Type B pancreatic cell (in vitro differentiated cells): ENCODE measurements around the gene CISD3. TPM values are rescaled to one million over a fixed set of nuclear protein-coding genes. Genes with fewer than 3 reads are reported as not detected.

Experiments used
- DNase-seq: peaks from one replicate; pipeline ENCODE4 v3.0.0; 2021; ENCODE audit warnings: mixed read lengths; ENCODE audit not compliant: unreplicated experiment; ENCODE audit errors: extremely low spot score
- H3K27ac Mint-ChIP-seq: 2 replicates; pipeline ENCODE4 v1.8.0; 2021; ENCODE audit warnings: mild to moderate bottlenecking, mixed read lengths
- H3K27me3 Mint-ChIP-seq: 2 replicates; pipeline ENCODE4 v1.8.0; 2021; ENCODE audit warnings: mixed read lengths
- H3K36me3 Mint-ChIP-seq: 2 replicates; pipeline ENCODE4 v1.8.0; 2021; ENCODE audit warnings: mixed read lengths
- H3K4me1 Mint-ChIP-seq: one replicate; pipeline ENCODE4 v1.8.0; 2021; ENCODE audit warnings: mixed read lengths; ENCODE audit not compliant: unreplicated experiment
- H3K4me3 Mint-ChIP-seq: 2 replicates; pipeline ENCODE4 v1.8.0; 2021; ENCODE audit warnings: mild to moderate bottlenecking, mixed read lengths
- H3K9me3 Mint-ChIP-seq: 2 replicates; pipeline ENCODE4 v1.8.0; 2021; ENCODE audit warnings: mixed read lengths
- total RNA-seq: library from RNA; stranded (reverse); gene quantifications from 2 replicates; pipeline ENCODE4 v1.2.1, GENCODE V29; 2021; ENCODE audit warnings: low replicate concordance
- TF ChIP-seq, protein P1 (sequence below): fragments of 200-600 bp; sonication (generic); conservative IDR thresholded peaks from 2 replicates; pipeline ENCODE4 v1.5.0; 2021; ENCODE audit warnings: antibody characterized with exemption, mild to moderate bottlenecking

Gene CISD3
- total RNA-seq, 1 donor from 2014 or later = 12.8 TPM

DNA sequence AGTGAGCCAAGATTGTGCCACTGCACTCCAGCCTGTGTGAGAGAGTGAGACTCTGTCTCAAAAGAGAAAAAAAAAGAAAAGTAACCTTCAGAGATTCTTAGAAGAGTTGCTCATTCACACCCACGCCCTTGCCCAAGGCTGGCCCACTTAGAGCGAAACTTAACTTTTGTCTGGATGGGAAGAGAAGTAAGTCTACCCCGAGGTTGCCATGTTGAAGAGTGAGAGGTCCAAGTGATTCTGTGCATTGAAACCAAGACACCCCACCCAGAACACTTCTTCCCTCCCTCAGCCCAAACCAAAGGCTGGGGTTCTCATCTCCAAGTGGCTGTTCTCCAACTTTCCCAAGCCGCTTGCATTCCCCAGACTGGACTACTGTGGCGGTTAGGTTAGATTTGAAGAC is 2.4 kb upstream of the CISD3 start:
- Mint-ChIP-seq H3K27me3 (peaks cover 3% of the 10 kb centered on the region), H3K27ac (peak overlapping the region; percentile 90)

DNA sequence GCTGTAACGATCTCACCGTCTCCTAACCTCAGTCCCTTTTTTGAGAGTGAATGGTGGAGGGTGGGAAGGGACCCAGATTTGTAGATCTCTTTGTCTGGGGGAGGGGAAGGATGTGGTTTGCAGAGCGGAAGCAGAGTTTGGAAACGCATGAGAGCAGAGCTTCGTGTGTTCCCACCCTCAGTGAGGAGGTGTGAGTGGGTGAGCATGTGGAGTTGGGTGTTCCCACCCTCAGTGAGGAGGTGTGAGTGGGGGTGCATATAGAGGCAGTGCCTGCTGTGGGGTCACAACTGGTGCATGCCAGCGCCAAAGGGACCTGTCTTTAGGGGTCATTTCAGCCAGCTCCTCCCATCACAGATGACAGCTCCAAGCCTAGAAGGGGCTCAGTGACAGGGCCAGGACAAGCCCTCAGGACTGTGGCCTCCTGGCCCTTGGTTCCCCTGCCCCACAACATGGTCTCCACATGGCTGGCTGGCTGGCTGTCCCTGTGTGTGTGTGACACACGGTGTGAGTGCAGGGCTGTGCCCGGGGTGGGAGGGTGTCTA is 1.8 kb upstream of the CISD3 start:
- TF ChIP-seq, protein P1, sequence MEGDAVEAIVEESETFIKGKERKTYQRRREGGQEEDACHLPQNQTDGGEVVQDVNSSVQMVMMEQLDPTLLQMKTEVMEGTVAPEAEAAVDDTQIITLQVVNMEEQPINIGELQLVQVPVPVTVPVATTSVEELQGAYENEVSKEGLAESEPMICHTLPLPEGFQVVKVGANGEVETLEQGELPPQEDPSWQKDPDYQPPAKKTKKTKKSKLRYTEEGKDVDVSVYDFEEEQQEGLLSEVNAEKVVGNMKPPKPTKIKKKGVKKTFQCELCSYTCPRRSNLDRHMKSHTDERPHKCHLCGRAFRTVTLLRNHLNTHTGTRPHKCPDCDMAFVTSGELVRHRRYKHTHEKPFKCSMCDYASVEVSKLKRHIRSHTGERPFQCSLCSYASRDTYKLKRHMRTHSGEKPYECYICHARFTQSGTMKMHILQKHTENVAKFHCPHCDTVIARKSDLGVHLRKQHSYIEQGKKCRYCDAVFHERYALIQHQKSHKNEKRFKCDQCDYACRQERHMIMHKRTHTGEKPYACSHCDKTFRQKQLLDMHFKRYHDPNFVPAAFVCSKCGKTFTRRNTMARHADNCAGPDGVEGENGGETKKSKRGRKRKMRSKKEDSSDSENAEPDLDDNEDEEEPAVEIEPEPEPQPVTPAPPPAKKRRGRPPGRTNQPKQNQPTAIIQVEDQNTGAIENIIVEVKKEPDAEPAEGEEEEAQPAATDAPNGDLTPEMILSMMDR = no peak
- H3K36me3 Mint-ChIP-seq = no peaks in the 10 kb centered on the region
- peaks cover 3% of the 10 kb centered on the region for H3K27me3 Mint-ChIP-seq
- no peak for DNase-seq
- H3K4me1 Mint-ChIP-seq = peaks cover 21% of the 10 kb centered on the region
- no peaks in the 10 kb centered on the region for H3K9me3 Mint-ChIP-seq
- peak overlapping the region; percentile 76 for H3K4me3 Mint-ChIP-seq
- peak overlapping the region; percentile 90 for H3K27ac Mint-ChIP-seq

More for the DNA sequence above, 2.4 kb upstream of the CISD3 start:
- TF ChIP-seq, protein P1 = no peak
- H3K36me3 Mint-ChIP-seq = no peaks in the 10 kb centered on the region
- no peak for DNase-seq
- H3K9me3 Mint-ChIP-seq = no peaks in the 10 kb centered on the region
- peaks cover 16% of the 10 kb centered on the region for H3K4me1 Mint-ChIP-seq
- H3K4me3 Mint-ChIP-seq = peak overlapping the region; percentile 74

DNA sequence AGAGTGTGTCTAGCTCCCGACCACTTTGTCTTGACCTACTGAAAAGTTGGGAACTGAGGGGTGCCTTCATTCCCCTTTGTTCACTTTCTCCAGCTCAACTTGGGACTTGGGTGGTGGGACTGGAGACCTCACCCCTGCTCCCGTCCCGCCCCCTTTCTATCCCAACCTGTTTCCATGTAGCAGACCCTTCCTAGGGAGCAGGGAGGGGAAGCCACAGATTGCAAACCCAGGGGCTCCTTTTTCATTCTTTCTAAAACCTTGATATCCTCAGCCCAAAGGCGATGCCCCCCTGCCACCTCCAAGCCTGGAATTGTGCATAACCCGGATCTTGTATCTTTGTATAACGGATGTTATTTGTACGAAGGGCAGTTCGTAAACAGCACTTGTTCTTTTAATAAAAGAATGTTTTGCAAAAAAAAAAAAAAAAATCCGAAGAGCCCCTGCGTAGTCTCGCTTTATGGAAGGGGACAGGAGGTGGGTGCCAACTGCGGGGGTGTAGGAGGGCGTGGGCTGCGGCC is 714 bp upstream of the CISD3 start:
- Mint-ChIP-seq H3K27ac (peak overlapping the region; percentile 53), H3K9me3 (no peaks in the 10 kb centered on the region), H3K36me3 (no peaks in the 10 kb centered on the region), H3K27me3 (peaks cover 3% of the 10 kb centered on the region), H3K4me3 (peak overlapping the region; percentile 82), H3K4me1 (peaks cover 27% of the 10 kb centered on the region)
- no peak for DNase-seq
- TF ChIP-seq, protein P1 = no peak

DNA sequence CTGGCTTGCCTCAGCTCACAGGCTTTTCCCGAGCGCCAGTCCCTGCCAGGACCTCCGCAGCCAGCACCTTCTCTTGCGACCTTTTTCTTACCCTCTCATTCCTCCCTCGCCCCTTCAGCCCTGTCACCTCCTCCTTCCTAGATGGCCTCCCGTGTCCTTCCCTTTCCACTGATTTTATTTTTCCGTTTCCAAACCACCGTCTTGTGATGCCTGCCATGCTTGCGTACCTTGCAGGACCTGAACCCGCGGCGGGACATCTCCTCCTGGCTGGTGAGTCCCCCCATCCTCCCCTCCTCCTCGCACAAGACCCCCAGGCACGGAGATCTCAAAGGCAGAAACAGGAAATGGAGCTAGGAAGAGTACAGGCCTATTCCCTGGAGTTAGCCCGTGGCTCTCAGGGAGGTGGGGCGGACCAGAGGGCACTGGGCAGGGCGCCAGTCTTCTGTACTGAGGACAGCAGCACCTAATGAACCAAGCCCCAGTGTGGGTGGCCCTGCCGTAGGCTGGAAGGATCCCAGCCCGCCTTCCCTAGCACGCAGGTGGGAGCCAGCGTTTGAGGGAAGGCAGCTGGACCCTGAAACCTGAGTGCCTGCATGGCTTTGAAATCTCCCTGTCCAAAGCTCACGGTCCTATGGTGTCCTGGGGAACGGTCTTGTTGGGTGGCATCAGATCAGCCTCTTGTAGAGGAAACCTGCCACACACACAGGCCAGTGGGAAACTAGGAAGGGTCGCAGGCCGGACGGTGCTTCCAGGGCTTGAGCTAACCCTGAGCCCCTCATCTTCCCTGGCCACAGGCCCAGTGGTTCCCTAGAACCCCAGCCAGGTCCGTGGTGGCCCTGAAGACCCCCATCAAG is 612 bp downstream of the CISD3 start:
- DNase-seq = no peak
- Mint-ChIP-seq H3K4me1 (peaks cover 29% of the 10 kb centered on the region), H3K9me3 (no peaks in the 10 kb centered on the region), H3K27me3 (peaks cover 3% of the 10 kb centered on the region), H3K36me3 (no peaks in the 10 kb centered on the region), H3K4me3 (peak overlapping the region; percentile 99), H3K27ac (peak overlapping the region; percentile 95)
- TF ChIP-seq, protein P1 = no peak

DNA sequence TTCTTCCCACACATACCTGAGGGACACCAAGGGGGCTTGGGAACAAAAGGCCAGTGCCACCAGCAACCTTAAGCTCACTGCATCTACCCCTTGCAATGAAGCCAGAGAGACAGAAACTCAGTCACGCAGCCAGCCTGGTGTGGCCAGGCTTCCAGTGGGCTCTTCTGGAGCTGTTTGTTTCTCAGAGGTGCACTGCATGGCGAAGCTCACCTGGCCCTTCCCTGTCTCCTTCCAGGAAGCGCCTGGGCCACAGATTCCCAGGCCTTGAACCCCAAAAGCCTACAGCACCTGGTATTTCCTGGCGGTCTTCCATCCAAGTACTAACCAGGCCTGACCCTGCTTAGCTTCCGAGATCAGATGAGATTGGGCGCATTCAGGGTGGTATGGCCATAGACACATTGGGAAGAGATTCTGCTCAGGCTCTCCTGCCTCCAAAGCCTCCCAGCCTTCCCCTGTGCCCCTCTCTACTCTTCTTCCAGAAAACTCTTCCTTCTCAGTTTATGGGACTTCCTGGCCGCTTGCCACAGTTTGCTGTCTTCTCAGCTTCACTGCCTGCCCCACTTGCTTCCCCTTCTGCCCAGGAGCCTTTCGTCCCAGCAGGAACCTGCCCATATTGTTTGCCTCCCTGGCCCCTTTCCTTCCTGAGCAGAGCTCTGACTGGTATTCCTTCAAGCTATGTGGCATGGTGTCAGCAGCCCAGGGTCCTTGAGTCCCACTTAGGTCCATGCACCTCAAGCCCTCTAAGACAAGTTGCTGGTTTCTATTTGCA is 1.6 kb downstream of the CISD3 start:
- Mint-ChIP-seq H3K27ac (peak overlapping the region; percentile 83), H3K36me3 (no peaks in the 10 kb centered on the region)

More for the DNA sequence above, 1.6 kb downstream of the CISD3 start:
- Mint-ChIP-seq H3K4me3 (peak overlapping the region; percentile 99), H3K9me3 (no peaks in the 10 kb centered on the region), H3K4me1 (peaks cover 29% of the 10 kb centered on the region), H3K27me3 (peaks cover 3% of the 10 kb centered on the region)
- TF ChIP-seq, protein P1 = no peak
- DNase-seq = no peak
